GM23338 (cell line): Measurements from ENCODE around the gene P2RX4.

Experiments
- CREB1 ChIP-seq: fragments of 250-450 bp; sonication (Bioruptor Pico); IDR thresholded peaks from 2 replicates; pipeline ENCODE4 v1.5.0; 2020; ENCODE audit warnings: low read depth, mild to moderate bottlenecking, moderate library complexity
- EZH2 ChIP-seq: fragments of 200-600 bp; sonication (generic); IDR thresholded peaks from one replicate; pipeline ENCODE4 v1.8.0; 2017; ENCODE audit warnings: antibody characterized with exemption, mild to moderate bottlenecking, low read depth; ENCODE audit not compliant: unreplicated experiment
- EZH2phosphoT487 ChIP-seq: fragments of 200-600 bp; sonication (generic); IDR thresholded peaks from one replicate; pipeline ENCODE4 v1.8.1; 2018; ENCODE audit warnings: antibody characterized with exemption; ENCODE audit not compliant: unreplicated experiment
- JUNB ChIP-seq: IDR thresholded peaks from one replicate; pipeline ENCODE4 v1.6.1; 2016; ENCODE audit warnings: antibody characterized with exemption; ENCODE audit not compliant: unreplicated experiment
- NANOG ChIP-seq: IDR thresholded peaks from 2 replicates; pipeline ENCODE4 v1.6.1; 2016; ENCODE audit warnings: antibody characterized with exemption, borderline replicate concordance
- POLR2AphosphoS5 ChIP-seq: IDR thresholded peaks from 2 replicates; pipeline ENCODE4 v1.6.1; 2016; ENCODE audit warnings: antibody characterized with exemption, low read depth
- ZNF331 ChIP-seq: fragments of 250-450 bp; sonication (Bioruptor Pico); IDR thresholded peaks from 2 replicates; pipeline ENCODE4 v1.5.0; 2020; ENCODE audit warnings: low read depth, mild to moderate bottlenecking, moderate library complexity
- TF ChIP-seq, protein P1 (sequence below), 2 experiments: fragments of 200-600 bp in 1 of 2; sonication (generic) in 1 of 2; conservative IDR thresholded peaks; 2 replicates each; pipeline versions ENCODE4 v1.5.1 to v1.6.1; 2016 to 2017; ENCODE audit warnings: antibody characterized with exemption in 2 of 2, low read depth in 2 of 2, mild to moderate bottlenecking in 2 of 2, moderate library complexity in 1 of 2
- TF ChIP-seq, protein P2 (sequence below): IDR thresholded peaks from one replicate; pipeline ENCODE4 v1.6.1; 2018; ENCODE audit warnings: antibody characterized with exemption; ENCODE audit not compliant: unreplicated experiment
- TF ChIP-seq, protein P3 (sequence below): fragments of 250-450 bp; sonication (Bioruptor Pico); IDR thresholded peaks from 2 replicates; pipeline ENCODE4 v1.5.0; 2020; ENCODE audit warnings: mild to moderate bottlenecking, moderate library complexity

DNA sequence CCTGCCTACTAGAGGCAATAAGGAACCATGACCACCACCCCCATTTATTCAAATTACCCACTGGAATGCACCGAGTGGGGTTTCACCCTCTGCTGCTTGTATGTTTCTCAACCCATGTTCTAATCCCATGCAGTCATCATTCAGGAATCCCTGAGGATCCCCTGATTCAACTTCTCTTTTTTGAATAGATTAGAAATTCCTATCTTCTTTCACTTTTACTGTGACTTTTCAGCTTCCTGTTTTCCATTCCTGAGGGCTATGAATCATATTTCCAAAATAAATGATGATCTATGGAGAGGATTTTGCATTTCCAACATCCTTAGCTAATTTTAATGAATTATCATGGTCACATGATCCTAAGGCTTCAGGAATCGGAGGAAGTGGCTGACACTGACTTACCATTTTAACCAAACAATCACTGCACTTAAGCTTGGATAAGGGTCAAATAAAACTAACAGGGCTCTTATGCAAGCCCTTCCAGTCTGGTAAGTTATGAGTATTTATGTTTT, 19.4 kb upstream of the P2RX4 start:
- TF ChIP-seq, protein P1, sequence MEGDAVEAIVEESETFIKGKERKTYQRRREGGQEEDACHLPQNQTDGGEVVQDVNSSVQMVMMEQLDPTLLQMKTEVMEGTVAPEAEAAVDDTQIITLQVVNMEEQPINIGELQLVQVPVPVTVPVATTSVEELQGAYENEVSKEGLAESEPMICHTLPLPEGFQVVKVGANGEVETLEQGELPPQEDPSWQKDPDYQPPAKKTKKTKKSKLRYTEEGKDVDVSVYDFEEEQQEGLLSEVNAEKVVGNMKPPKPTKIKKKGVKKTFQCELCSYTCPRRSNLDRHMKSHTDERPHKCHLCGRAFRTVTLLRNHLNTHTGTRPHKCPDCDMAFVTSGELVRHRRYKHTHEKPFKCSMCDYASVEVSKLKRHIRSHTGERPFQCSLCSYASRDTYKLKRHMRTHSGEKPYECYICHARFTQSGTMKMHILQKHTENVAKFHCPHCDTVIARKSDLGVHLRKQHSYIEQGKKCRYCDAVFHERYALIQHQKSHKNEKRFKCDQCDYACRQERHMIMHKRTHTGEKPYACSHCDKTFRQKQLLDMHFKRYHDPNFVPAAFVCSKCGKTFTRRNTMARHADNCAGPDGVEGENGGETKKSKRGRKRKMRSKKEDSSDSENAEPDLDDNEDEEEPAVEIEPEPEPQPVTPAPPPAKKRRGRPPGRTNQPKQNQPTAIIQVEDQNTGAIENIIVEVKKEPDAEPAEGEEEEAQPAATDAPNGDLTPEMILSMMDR (conservative IDR thresholded peaks at IDR 0.05; ENCODE audit: low read depth in 2 of 2) = no peak
- TF ChIP-seq, protein P2, sequence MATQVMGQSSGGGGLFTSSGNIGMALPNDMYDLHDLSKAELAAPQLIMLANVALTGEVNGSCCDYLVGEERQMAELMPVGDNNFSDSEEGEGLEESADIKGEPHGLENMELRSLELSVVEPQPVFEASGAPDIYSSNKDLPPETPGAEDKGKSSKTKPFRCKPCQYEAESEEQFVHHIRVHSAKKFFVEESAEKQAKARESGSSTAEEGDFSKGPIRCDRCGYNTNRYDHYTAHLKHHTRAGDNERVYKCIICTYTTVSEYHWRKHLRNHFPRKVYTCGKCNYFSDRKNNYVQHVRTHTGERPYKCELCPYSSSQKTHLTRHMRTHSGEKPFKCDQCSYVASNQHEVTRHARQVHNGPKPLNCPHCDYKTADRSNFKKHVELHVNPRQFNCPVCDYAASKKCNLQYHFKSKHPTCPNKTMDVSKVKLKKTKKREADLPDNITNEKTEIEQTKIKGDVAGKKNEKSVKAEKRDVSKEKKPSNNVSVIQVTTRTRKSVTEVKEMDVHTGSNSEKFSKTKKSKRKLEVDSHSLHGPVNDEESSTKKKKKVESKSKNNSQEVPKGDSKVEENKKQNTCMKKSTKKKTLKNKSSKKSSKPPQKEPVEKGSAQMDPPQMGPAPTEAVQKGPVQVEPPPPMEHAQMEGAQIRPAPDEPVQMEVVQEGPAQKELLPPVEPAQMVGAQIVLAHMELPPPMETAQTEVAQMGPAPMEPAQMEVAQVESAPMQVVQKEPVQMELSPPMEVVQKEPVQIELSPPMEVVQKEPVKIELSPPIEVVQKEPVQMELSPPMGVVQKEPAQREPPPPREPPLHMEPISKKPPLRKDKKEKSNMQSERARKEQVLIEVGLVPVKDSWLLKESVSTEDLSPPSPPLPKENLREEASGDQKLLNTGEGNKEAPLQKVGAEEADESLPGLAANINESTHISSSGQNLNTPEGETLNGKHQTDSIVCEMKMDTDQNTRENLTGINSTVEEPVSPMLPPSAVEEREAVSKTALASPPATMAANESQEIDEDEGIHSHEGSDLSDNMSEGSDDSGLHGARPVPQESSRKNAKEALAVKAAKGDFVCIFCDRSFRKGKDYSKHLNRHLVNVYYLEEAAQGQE = no peak
- TF ChIP-seq JUNB (no peak), EZH2 (no peak), POLR2AphosphoS5 (no peak), EZH2phosphoT487 (no peak), ZNF331 (no peak), CREB1 (CRISPR knock-in tag) (no peak), NANOG (no peak)
- TF ChIP-seq, protein P3, sequence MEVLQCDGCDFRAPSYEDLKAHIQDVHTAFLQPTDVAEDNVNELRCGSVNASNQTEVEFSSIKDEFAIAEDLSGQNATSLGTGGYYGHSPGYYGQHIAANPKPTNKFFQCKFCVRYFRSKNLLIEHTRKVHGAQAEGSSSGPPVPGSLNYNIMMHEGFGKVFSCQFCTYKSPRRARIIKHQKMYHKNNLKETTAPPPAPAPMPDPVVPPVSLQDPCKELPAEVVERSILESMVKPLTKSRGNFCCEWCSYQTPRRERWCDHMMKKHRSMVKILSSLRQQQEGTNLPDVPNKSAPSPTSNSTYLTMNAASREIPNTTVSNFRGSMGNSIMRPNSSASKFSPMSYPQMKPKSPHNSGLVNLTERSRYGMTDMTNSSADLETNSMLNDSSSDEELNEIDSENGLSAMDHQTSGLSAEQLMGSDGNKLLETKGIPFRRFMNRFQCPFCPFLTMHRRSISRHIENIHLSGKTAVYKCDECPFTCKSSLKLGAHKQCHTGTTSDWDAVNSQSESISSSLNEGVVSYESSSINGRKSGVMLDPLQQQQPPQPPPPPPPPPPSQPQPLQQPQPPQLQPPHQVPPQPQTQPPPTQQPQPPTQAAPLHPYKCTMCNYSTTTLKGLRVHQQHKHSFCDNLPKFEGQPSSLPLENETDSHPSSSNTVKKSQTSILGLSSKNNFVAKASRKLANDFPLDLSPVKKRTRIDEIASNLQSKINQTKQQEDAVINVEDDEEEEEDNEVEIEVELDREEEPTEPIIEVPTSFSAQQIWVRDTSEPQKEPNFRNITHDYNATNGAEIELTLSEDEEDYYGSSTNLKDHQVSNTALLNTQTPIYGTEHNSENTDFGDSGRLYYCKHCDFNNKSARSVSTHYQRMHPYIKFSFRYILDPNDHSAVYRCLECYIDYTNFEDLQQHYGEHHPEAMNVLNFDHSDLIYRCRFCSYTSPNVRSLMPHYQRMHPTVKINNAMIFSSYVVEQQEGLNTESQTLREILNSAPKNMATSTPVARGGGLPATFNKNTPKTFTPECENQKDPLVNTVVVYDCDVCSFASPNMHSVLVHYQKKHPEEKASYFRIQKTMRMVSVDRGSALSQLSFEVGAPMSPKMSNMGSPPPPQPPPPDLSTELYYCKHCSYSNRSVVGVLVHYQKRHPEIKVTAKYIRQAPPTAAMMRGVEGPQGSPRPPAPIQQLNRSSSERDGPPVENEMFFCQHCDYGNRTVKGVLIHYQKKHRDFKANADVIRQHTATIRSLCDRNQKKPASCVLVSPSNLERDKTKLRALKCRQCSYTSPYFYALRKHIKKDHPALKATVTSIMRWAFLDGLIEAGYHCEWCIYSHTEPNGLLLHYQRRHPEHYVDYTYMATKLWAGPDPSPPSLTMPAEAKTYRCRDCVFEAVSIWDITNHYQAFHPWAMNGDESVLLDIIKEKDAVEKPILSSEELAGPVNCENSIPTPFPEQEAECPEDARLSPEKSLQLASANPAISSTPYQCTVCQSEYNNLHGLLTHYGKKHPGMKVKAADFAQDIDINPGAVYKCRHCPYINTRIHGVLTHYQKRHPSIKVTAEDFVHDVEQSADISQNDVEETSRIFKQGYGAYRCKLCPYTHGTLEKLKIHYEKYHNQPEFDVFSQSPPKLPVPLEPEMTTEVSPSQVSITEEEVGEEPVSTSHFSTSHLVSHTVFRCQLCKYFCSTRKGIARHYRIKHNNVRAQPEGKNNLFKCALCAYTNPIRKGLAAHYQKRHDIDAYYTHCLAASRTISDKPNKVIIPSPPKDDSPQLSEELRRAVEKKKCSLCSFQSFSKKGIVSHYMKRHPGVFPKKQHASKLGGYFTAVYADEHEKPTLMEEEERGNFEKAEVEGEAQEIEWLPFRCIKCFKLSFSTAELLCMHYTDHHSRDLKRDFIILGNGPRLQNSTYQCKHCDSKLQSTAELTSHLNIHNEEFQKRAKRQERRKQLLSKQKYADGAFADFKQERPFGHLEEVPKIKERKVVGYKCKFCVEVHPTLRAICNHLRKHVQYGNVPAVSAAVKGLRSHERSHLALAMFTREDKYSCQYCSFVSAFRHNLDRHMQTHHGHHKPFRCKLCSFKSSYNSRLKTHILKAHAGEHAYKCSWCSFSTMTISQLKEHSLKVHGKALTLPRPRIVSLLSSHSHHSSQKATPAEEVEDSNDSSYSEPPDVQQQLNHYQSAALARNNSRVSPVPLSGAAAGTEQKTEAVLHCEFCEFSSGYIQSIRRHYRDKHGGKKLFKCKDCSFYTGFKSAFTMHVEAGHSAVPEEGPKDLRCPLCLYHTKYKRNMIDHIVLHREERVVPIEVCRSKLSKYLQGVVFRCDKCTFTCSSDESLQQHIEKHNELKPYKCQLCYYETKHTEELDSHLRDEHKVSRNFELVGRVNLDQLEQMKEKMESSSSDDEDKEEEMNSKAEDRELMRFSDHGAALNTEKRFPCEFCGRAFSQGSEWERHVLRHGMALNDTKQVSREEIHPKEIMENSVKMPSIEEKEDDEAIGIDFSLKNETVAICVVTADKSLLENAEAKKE (CRISPR knock-in tag) = no peak
